K562 (cell line): ENCODE results near the gene SPTLC2. TPM values are rescaled to one million over a fixed set of nuclear protein-coding genes. Genes with fewer than 3 reads are reported as not detected.

Experiments used
- ATAC-seq: fragments of 200-7000 bp; cut with Tn5 transposase; 3 replicates; pipeline ENCODE4 v1.9.1; 2020; ENCODE audit warnings: moderate library complexity
- BruUV-seq: library from RNA; stranded (reverse); fragments of 400-500 nt; replicated peaks from 2 replicates; lab custom pipeline; 2021; lab: Mats Ljungman, UMichigan
- CTCF ChIA-PET: fragments of 300-600 bp; formaldehyde crosslinking; extraction: SDS; loops from one replicate; lab custom pipeline; 2021; ENCODE audit warnings: low intra/inter-chr PET ratio; lab: Yijun Ruan, JAX
- POLR2A ChIA-PET: fragments of 300-600, 350-650 bp; sonication (Branson Sonifier 250); formaldehyde crosslinking; extraction: SDS; loops from one replicate; lab custom pipeline; 2021; ENCODE audit warnings: antibody characterized with exemption, inconsistent platforms; lab: Yijun Ruan, JAX
- DNase-seq, 4 experiments: peaks; one replicate each; pipeline versions ENCODE4 v3.0.0 to v3.0.0-alpha.2; 2011 to 2018; ENCODE audit warnings: low spot score in 3 of 4, mixed read lengths in 3 of 4; ENCODE audit errors: extremely low read depth in 1 of 4
- FAIRE-seq: peaks from 2 replicates; lab custom pipeline; 2011; peaks lifted over from hg19 to GRCh38; lab: Jason Lieb, UNC
- H2AFZ ChIP-seq: 2 replicates; pipeline ENCODE4 v1.6.0; 2011; ENCODE audit warnings: low read depth, low read length, control low read depth, inconsistent platforms
- H3K27ac ChIP-seq: fragments of 200-600 bp; 3 replicates; pipeline ENCODE4 v1.8.0; 2011; ENCODE audit warnings: low read depth, mild to moderate bottlenecking, control low read depth, inconsistent platforms, low read length, moderate library complexity, mixed read lengths; ENCODE audit errors: extremely low read depth
- H3K27me3 ChIP-seq, 2 experiments: fragments of 300-600 bp in 1 of 2; 2 replicates in 1 of 2; 3 replicates in 1 of 2; pipeline versions ENCODE4 v1.6.0 to v1.8.0; 2011; ENCODE audit warnings: inconsistent platforms in 2 of 2, low read length in 2 of 2, mild to moderate bottlenecking in 1 of 2, mixed read lengths in 1 of 2, moderate library complexity in 1 of 2; ENCODE audit not compliant: control insufficient read depth in 2 of 2, insufficient read depth in 2 of 2
- H3K36me3 ChIP-seq: fragments of 300-600 bp; 3 replicates; pipeline ENCODE4 v1.8.0; 2011; ENCODE audit warnings: mild to moderate bottlenecking, low read length, inconsistent platforms; ENCODE audit not compliant: control insufficient read depth, insufficient read depth
- H3K4me1 ChIP-seq, 2 experiments: fragments of 200-600 bp in 1 of 2; replicated peaks in 1 of 2; 2 replicates in 1 of 2; 3 replicates in 1 of 2; pipeline versions ENCODE4 v1.5.1 to v1.8.0; 2011; ENCODE audit warnings: inconsistent platforms in 2 of 2, low read length in 2 of 2, mild to moderate bottlenecking in 1 of 2, mixed read lengths in 1 of 2, moderate library complexity in 1 of 2; ENCODE audit not compliant: control insufficient read depth in 2 of 2, insufficient read depth in 2 of 2
- H3K4me2 ChIP-seq: 2 replicates; pipeline ENCODE4 v1.6.1; 2011; ENCODE audit warnings: low read length, control low read depth, inconsistent platforms, mixed read lengths; ENCODE audit not compliant: insufficient read depth
- H3K4me3 ChIP-seq: fragments of 200-600 bp; sonication (generic), shearing (Covaris generic); 2 replicates; pipeline ENCODE4 v1.5.1; 2016; ENCODE audit warnings: control low read depth, inconsistent platforms
- H3K79me2 ChIP-seq: fragments of 200-600 bp; 3 replicates; pipeline ENCODE4 v1.8.0; 2011; ENCODE audit warnings: low read length, inconsistent platforms; ENCODE audit not compliant: control insufficient read depth, insufficient read depth
- H3K9ac ChIP-seq, 2 experiments: 2 replicates each; pipeline versions ENCODE4 v1.6.0 to v1.6.1; 2011; ENCODE audit warnings: low read depth in 2 of 2, low read length in 2 of 2, control low read depth in 1 of 2, inconsistent platforms in 1 of 2, mild to moderate bottlenecking in 1 of 2, mixed read lengths in 1 of 2; ENCODE audit not compliant: insufficient read depth in 1 of 2
- H3K9me1 ChIP-seq: one replicate; pipeline ENCODE4 v1.6.0; 2011; ENCODE audit warnings: inconsistent platforms, mild to moderate bottlenecking, low read length, moderate library complexity; ENCODE audit not compliant: control insufficient read depth, insufficient read depth
- H3K9me3 ChIP-seq: replicated peaks from 2 replicates; pipeline ENCODE4 v1.5.1; 2011; ENCODE audit warnings: low read depth, low read length, inconsistent platforms; ENCODE audit not compliant: control insufficient read depth, insufficient read depth
- H4K20me1 ChIP-seq: replicated peaks from 2 replicates; pipeline ENCODE4 v1.6.1; 2011; ENCODE audit warnings: low read length, inconsistent platforms, mixed read lengths; ENCODE audit not compliant: control insufficient read depth, insufficient read depth
- ADNP ChIP-seq: fragments of 200-800 bp; sonication (Bioruptor generic); IDR thresholded peaks from 2 replicates; pipeline ENCODE4 v1.6.1; 2016; ENCODE audit warnings: missing genetic modification characterization, missing compliant biosample characterization
- CTCF ChIP-seq, 3 experiments: IDR thresholded peaks in 2 of 3; conservative IDR thresholded peaks in 1 of 3; 2 replicates each; pipeline ENCODE4 v1.5.1; 2011 to 2012; ENCODE audit warnings: low read length in 3 of 3, mild to moderate bottlenecking in 3 of 3, control low read depth in 2 of 3, improper control_type of control experiment in 1 of 3, inconsistent platforms in 1 of 3, low read depth in 1 of 3, mixed read lengths in 1 of 3, moderate library complexity in 1 of 3; ENCODE audit not compliant: insufficient read depth in 2 of 3
- E2F1 ChIP-seq: sonication (generic); formaldehyde crosslinking; IDR thresholded peaks from 2 replicates; pipeline ENCODE4 v1.8.1; 2023; ENCODE audit warnings: mild to moderate bottlenecking, missing genetic modification reagents, moderate library complexity
- E2F4 ChIP-seq: sonication (generic); formaldehyde crosslinking; IDR thresholded peaks from 2 replicates; pipeline ENCODE4 v1.8.0; 2022; ENCODE audit warnings: mild to moderate bottlenecking, low read depth, missing genetic modification reagents
- FOXP4 ChIP-seq: sonication (generic); formaldehyde crosslinking; IDR thresholded peaks from 2 replicates; pipeline ENCODE4 v1.8.0; 2022; ENCODE audit warnings: mild to moderate bottlenecking, missing genetic modification reagents, borderline replicate concordance
- HDGF ChIP-seq: fragments of 450-650 bp; IDR thresholded peaks from 2 replicates; pipeline ENCODE4 v1.6.1; 2016
- MAFF ChIP-seq: IDR thresholded peaks from 2 replicates; pipeline ENCODE4 v1.6.1; 2012; ENCODE audit warnings: low read length, improper control_type of control experiment
- MEF2D ChIP-seq: conservative IDR thresholded peaks from 2 replicates; pipeline ENCODE4 v1.6.1; 2016; ENCODE audit warnings: low read depth, missing genetic modification characterization, missing compliant biosample characterization
- NFXL1 ChIP-seq: fragments of 450-650 bp; formaldehyde crosslinking; IDR thresholded peaks from 2 replicates; pipeline ENCODE4 v1.4.0; 2021; ENCODE audit warnings: mild to moderate bottlenecking
- POLR2AphosphoS5 ChIP-seq: IDR thresholded peaks from 2 replicates; pipeline ENCODE4 v1.6.1; 2011; ENCODE audit warnings: mild to moderate bottlenecking, low read depth, low read length, moderate library complexity; ENCODE audit not compliant: control insufficient read depth, insufficient read depth
- RBM22 ChIP-seq: fragments of 200-400 bp; formaldehyde crosslinking; IDR thresholded peaks from 2 replicates; pipeline ENCODE4 v1.6.1; 2018; ENCODE audit warnings: low read length, low read depth; ENCODE audit not compliant: poor library complexity, severe bottlenecking
- RCOR1 ChIP-seq, 2 experiments: IDR thresholded peaks; 2 replicates each; pipeline ENCODE4 v1.6.1; 2012; ENCODE audit warnings: low read depth in 2 of 2, low read length in 2 of 2, borderline replicate concordance in 1 of 2, improper control_type of control experiment in 1 of 2
- SUPT5H ChIP-seq: fragments of 450-650 bp; IDR thresholded peaks from 2 replicates; pipeline ENCODE4 v1.6.1; 2016
- WHSC1 ChIP-seq: IDR thresholded peaks from one replicate; pipeline ENCODE4 v1.6.1; 2012; ENCODE audit warnings: low read length, control low read depth, inconsistent platforms
- ZNF436 ChIP-seq: fragments of 250-450, 450-650 bp; sonication (Bioruptor Pico); formaldehyde crosslinking; IDR thresholded peaks from 2 replicates; pipeline ENCODE4 v1.7.0; 2020; ENCODE audit warnings: mild to moderate bottlenecking
- ZNF830 ChIP-seq: fragments of 250-450 bp; sonication (Bioruptor Pico); IDR thresholded peaks from 2 replicates; pipeline ENCODE4 v1.5.0; 2021; ENCODE audit warnings: mild to moderate bottlenecking
- ZSCAN29 ChIP-seq: fragments of 450-650 bp; IDR thresholded peaks from 2 replicates; pipeline ENCODE4 v1.6.1; 2017
- WGBS: fragments of 100-300 bp; shearing (Covaris generic); methylation state at CpG from one replicate; pipeline ENCODE4 v1.1.6; 2016; ENCODE audit warnings: low coverage, mixed read lengths; ENCODE audit not compliant: insufficient coverage; ENCODE audit errors: missing lambda C conversion rate; 5-methylcytosine and 5-hydroxymethylcytosine counted together
- in situ Hi-C: fragments of 300-500 bp; cut with MboI; formaldehyde crosslinking; loops from 4 replicates; pipeline ENCODE4 v1.15.0; 2018; ENCODE audit warnings: inconsistent platforms, mixed read lengths
- intact Hi-C: fragments of 100-400 bp; cut with micrococcal nuclease; formaldehyde crosslinking; loops from 2 replicates; pipeline ENCODE4 v1.14.2; 2022
- polyA plus RNA-seq, 8 experiments: library from polyadenylated mRNA; depleted of rRNA in 4 of 8; stranded (reverse) in 5 of 8; unstranded in 3 of 8; fragments of >200 nt; fragmentation: Nextera tagmentation in 2 of 8; fragmentation: Illumina TruSeq in 1 of 8; extraction: Ambion mirVana in 2 of 8; extraction: Trizol in 1 of 8; gene quantifications; 2 replicates each; pipeline versions ENCODE4 v1.2.1 to v1.2.3, GENCODE V29; 2011 to 2014; ENCODE audit warnings: inconsistent platforms in 1 of 8, missing spikeins in 1 of 8
- total RNA-seq, 7 experiments: library from RNA; depleted of rRNA in 6 of 7; stranded (reverse); fragments of >200 nt in 6 of 7; fragmentation: Illumina TruSeq in 2 of 7; extraction: Trizol in 2 of 7; gene quantifications; 2 replicates each; pipeline versions ENCODE4 v1.2.1 to v1.2.3, GENCODE V29; 2011 to 2021; ENCODE audit warnings: low replicate concordance in 1 of 7

Gene SPTLC2
- total and polyA plus RNA-seq, 9 of the 15 experiments (the other 6 are each of a cell fraction or from before 2014, with no cell fraction given), result 4.5 to 30.4 (median 14.0) TPM

GRCh38 chr14:77584809-77585208 lies 31.6 kb downstream of the SPTLC2 start (continued):
- TF ChIP-seq E2F1, result no peak
- no peak for TF ChIP-seq ZNF436 (CRISPR knock-in tag)
- TF ChIP-seq ZNF830 (CRISPR knock-in tag), result no peak
- TF ChIP-seq CTCF (IDR thresholded peaks at IDR 0.05 in 2 of 3, conservative IDR thresholded peaks at IDR 0.05 in 1 of 3; ENCODE audit: insufficient read depth in 2 of 3, low read depth in 1 of 3, low read length in 3 of 3), result no peak
- no peak for TF ChIP-seq E2F4
- TF ChIP-seq MAFF, result no peak

GRCh38 chr14:77583657-77584056 lies 32.8 kb downstream of the SPTLC2 start:
- ATAC-seq (no peak), DNase-seq (no peak), FAIRE-seq (no peak)
- Histone ChIP-seq H3K36me3 (no peaks in the 10 kb centered on the region), H2AFZ (no peak overlapping the region), H3K9me3 (no peaks in the 10 kb centered on the region), H3K9ac (no peak overlapping the region), H4K20me1 (peaks cover 12% of the 10 kb centered on the region; the same call in 1 of the 2 replicates), H3K27ac (no peak overlapping the region)
- POLR2A ChIA-PET, result no interaction called here
- TF ChIP-seq RCOR1 (IDR thresholded peaks at IDR 0.05; ENCODE audit: borderline replicate concordance in 1 of 2, low read depth in 2 of 2, low read length in 2 of 2) (no peak), ZSCAN29 (no peak), NFXL1 (CRISPR knock-in tag) (no peak), SUPT5H (no peak), MEF2D (tag) (no peak), FOXP4 (no peak), RBM22 (no peak), WHSC1 (no peak), POLR2AphosphoS5 (no peak), ADNP (tag) (no peak), HDGF (no peak)
- TF ChIP-seq, all 486 proteins: peak for 0
- no TSS peak for BruUV-seq
- peaks cover 77% of the 10 kb centered on the region for H3K79me2 ChIP-seq
- in situ Hi-C loops (no loop called here), intact Hi-C loops (no loop called here)
- H3K4me2 ChIP-seq, result no peak overlapping the region
- H3K4me3 ChIP-seq, result no peak overlapping the region
- WGBS, result 82% methylated on average over 3 of the region's 3 CpGs
- H3K9me1 ChIP-seq, result no peaks in the 10 kb centered on the region
- CTCF ChIA-PET, result no interaction called here
- peaks cover 0 to 3% of the 10 kb centered on the region in 2 experiments; a peak in 2 of 5 replicates for H3K4me1 ChIP-seq
- no peaks in the 10 kb centered on the region for H3K27me3 ChIP-seq
